Stimulated activated CD8-positive, alpha-beta memory T cell treated with anti-CD3 and anti-CD28 coated beads, Interleukin-12 subunit alpha, Interleukin-12 subunit beta, amount 100 ng/mL, for 24 hours (primary cell): Measurements from ENCODE around the gene PTPN11.
"Not testable (repeated sequence)": the region's sequence is repeated elsewhere in the genome, so short reads cannot be mapped to it uniquely, and the experiment has no call there.

Experiments
- DNase-seq: peaks from one replicate; pipeline ENCODE4 v3.0.0-alpha.2; 2020; ENCODE audit errors: extremely low read depth

The PTPN11 gene

DNA sequence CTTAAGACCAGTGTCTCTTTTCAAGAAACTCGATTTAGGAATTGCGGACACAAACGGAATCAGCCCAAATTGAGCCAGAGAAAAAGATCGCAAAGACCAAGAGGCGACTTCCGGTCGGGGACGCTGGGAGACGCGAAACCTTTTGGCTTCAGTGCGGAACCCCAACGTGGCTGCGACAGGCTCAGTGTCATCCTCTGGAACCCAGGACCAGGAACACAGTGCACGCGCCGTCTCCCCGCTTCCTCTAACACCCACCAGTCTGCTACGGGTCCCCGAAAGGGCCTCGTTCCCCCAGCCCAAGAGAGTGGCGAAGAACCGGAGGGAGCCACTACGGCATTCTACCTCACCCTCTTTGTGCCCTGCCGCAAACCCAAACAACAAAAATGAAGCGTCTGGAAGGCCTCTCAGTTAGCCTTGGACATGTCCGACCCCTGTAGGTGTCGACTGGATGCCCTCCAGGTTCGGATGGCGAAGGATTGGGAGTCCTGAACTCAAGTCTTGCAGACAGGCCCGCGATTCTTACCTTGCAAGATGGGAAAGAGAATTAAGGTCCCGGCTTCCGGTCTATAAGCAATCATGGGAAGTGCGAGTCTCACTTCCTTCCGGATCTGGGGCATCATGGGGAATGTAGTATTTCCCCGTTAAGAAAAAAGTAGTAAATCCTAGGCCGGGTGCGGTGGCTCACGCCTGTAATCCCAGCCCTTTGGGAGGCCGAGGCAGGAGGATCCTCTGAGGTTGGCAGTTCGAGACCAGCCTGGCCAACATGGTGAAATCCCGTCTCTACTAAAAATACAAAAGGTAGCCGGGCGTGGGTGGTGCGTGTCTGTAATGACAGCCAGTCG lies 9.5 kb upstream of the PTPN11 start, which contains the start of gene RPL6:
Gene RPL6, minus strand, starts transcription at position 542 of the 842 bp plus-strand sequence. CDS start 949 bp downstream, outside the sequence.
- peak; percentile 34 for DNase-seq

DNA sequence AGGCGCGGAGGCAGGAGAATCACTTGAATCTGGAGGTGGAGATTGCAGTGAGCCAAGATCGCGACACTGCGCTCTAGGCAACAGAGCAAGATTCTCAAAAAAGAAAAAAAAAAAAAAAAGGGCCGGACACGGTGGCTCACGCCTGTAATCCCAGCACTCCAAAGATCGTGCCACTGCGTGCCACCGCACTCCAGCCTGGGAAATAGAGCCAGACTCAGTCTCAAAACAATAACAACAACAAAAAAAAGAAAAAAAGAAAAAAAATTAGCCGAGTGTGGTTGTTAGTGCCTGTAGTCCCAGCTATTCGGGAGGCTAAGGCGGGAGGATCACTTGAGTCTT lies 8.9 kb upstream of the PTPN11 start:
- no peak for DNase-seq

DNA sequence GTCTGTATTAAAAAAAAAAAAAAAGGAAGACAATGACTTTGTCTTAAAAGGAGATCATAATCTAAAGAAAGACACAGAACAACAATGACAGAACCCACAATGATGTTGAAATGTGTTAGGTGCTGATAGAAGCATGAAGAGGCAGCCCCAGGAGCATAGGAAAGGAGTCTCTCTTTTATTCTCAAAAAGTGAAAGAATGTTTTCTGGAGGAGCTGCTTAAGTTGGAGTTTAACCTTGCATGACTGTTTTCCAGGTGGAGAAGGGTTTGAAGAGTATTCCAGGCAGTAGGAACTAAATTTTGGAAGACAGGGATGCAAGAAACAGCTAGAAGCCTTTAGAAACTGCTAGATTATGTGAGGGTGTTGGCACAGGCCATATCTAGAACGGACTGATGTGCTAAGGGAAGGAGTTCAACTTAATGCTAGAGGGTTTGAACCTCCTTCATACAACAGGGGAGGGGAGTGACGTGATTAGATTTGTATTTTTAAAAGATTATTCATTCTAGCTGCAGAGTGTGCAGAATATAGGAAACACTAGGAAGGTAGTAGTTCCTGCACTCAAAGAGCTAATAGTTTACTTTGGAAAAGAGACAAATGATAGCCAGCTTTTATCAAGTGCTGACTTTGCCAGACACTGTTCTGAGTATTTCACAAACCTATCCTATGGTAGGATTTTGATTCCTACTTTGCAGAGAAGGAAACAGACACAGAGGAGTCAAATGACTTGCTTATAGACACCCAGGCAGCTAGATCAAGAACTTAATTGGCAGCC lies 4.7 kb upstream of the PTPN11 start:
- DNase-seq, result no peak

DNA sequence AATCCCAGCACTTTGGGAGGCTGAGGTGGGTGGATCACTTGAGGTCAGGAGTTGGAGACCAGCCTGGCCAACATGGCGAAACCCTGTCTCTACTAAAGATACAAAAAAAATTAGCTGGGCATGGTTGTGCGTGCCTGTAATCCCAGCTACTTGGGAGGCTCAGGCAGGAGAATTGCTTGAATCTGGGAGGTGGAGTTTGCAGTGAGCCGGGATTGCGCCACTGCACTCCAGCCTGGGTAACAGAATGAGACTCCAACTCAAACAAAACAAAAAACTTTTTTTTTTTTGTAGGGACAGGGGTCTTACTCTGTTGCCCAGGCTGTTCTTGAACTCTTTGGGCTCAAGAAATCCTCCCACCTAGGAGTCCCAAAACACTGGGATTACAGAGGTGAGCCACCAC lies 3.3 kb upstream of the PTPN11 start:
- DNase-seq, result not testable (repeated sequence)

DNA sequence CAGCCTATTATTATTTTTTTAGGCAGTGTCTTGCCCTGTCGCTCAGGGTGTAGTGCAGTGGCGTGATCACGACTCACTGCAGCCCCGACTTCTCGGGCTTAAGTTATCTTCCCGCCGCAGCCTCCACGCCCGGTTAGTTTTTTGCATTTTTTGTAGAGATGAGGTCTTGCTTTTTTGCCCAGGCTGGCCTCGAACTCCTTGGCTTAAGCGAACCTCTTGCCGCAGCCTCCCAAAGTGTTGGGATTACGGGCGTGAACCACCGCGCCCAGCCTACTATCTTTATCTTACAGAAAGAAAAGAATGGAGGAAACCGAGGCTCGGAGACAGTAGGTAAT lies 507 bp upstream of the PTPN11 start:
- DNase-seq, result no peak

DNA sequence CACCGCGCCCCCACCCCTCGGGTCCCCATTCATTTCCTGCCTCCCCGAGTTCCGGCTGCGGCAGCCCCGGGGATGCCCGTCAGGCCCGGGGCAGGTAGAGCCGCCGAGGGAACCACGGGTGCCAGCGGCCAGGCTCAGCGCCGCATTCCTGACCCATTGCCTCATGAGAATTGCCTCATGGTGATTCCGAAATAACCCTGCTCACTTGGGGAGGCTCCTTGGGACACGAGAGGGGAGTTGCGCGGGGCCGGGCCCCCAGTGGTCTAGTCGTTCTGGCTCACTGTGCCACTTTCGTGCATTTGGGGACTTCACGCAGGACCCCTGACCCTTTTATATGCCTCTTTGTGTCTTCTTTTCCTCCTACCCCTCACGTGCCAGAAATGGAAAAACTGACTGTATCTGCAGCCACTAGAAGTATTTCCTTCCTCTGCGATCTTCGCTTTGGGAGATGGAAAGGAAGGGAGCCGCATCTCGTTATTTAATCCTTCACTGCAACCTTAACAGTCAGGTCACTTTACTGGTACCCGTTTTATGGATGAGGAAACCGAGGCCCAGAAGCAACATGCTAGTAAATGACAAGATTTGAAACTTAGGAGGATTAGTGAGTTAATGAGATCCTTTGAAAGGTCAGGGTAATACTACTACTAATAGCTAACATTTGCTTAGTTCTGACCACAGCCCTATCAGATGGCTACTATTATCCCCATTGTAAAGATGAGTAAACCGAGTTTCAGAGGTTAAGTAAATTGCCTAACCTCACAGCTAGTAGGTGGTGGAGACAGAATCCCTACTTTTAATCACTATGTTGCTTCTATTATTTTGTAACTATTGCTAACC lies 768 bp downstream of the PTPN11 start:
- no peak for DNase-seq

DNA sequence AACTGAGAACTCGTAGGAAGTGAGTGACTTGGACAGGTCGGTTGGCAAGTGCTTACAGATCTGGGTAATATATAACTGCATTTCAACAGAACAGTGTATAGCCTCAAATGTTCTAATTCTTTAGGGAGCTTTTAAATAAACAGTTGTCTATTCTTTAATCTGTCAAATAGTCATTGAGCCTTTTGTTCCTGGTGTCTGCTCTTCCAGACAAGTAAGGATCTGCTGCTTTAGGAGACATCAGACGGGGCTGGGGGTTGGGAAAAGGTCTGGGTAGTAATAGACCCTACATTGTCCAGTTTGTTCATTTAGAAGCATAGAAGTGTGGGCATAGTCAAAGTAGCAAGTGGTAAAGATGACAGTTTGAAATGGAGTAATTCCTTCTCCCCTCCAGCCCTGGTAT lies 2.0 kb downstream of the PTPN11 start:
- DNase-seq, result no peak

DNA sequence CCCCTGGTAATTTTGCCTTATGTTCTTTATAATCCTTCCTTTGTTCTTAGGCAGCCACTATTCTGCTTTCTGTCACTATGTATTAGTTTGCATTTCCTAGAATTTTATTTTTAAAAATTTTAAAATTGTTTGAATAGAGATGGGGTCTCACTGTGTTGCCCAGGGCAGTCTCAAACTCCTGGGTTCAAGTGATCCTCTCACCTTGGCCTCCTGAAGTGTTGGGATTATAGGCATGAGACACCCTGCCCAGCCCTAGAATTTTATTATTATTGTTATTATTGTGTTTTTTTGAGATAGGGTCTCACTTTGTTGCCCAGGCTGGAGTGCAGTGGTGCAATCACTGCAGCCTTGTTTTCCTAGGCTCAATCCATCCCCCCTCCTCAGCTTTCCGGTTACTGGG lies 2.6 kb downstream of the PTPN11 start:
- DNase-seq, result no peak

DNA sequence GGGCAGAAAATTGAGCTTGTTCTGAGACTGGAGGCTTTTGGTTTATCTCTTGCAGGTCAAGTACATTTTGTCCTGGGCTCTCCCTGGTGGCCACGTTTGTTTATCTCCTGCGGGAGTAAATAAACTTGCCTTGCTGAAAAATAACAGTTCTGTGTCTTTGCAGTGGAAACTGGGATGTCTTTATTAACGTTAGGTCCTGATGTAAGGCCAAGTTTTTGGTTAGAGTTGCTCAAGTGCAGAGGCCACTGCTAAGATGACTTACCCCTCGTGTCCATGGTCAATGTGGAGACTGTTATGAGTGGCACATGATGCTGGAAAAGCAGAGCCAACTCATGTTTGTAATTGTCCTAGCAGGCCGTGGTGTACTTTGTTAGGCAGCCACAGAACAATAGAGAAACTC lies 3.8 kb downstream of the PTPN11 start:
- DNase-seq, result no peak

DNA sequence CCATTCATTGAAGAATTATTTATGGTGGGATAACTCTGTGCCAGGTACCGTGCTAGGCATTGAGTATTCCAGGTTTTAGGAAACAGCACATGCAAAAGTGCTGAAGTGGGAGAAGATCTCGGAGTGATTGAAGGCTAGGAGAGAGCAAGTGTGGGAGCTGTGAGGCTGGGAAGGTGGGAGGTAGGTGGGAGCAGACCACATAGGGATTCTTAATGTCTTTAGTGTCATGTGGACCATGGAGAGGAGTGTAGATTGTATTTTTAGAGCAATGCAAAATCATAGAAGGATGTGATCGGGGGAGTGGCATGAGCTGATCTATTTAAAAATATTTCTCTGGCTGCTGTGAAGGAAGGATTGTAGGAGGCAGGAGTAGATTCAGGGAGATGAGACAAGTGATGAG lies 5.4 kb downstream of the PTPN11 start:
- DNase-seq, result no peak

DNA sequence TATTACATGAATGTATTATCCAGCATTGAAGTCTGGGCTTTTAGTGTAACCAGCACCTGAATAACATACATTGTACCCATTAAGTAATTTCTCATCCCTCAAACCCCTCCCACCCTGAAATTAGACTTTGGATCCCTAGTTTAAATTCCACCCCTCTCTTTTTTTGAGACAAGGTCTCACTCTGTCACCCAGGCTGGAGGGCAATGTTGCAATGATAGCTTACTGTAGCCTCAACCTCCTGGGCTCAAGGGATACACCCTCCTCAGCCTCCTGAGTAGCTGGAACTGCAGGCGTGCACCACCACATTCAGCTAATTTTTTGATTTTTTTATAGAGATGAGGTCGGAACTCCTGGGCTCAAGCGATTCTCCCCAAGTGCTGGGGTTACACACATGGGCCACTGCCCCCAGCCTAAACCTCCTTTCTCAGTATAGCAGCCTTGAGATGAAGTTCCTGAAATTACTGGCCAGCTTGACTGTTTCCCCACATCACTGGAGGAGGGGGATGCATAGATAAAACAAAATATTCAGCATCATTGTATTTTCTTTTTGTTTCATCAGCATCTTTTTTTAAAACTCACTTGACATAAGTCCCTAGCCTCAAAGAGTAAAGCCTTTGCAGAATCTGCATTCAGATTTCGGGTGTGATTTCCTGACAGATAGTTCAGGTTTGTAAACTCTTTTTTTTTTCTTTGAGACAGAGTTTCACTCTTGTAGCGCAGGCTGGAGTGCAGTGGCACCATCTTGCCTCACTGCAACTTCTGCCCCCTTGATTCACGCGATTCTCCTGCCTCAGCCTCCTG lies 7.0 kb downstream of the PTPN11 start:
- DNase-seq, result no peak

DNA sequence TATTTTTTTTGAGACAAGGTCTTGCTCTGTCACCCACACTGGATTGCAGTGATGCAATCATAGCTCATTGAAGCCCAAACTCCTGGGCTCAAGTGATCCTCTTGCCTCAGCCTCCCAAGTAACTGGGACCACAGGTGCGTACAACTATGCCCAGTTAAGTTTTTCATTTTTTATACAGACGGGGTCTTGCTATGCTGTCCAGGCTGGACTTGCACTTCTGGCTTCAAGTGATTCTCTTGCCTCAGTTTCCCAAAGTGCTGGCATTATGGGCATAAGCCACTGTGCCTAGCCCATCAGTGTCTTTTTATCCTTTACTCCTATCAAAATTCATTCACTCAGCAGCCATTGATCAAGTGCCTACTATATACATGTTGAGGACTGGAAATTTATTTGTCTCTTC lies 9.0 kb downstream of the PTPN11 start:
- DNase-seq, result no peak

DNA sequence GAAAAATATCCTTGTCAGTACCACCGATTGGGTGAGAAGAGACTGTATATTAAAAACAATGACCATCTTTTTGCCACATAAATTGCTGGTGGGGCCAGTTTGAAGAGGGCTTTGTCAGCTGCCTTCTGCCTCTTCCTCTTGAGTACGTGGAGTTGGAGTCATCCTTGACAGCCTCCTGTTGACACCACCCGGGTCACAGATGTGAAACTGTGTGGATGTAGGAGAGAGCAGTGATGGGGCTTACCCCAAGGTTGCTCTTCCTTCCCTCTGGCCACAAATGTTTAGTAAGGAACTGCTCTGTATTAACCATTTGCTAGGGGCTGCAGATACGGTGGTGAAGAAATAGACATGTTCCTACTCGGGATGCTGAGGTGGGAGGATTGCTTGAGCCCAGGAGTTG lies 12.2 kb downstream of the PTPN11 start:
- no peak for DNase-seq

DNA sequence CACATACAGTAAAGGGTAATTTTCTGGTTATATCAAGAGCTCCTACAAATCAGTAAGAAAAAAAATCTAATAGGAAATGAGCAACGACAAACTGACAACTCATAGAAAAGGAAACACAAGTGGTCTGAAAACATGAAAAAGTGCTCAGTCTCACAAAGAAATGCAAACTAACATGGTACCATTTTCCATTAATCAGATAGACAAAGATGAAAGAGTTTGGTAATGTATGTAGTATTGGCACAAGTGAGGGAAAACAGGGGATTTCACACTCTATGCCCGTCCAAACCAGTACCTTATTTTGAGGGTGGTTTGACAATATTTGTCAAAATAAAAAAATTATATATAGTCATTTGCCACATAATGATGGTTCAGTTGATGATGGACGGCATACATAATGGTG lies 13.2 kb downstream of the PTPN11 start:
- DNase-seq, result no peak

DNA sequence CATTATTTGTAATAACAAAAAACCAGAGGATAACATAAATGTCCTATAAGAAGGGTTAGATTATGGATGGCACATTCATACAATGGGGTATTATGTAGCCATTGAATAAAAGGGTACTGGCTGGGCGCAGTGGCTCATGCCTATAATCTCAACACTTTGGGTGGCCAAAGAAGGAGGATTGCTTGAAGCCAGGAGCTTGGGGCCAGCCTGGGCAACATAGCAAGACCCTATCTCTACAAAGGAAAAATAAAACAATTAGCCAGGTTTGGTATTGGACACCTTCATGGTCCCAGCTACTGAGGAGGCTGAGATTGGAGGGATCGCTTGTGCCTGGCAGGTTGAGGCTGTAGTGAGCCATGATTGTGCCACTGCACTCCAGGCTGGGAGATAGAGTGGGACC lies 14.8 kb downstream of the PTPN11 start:
- DNase-seq, result no peak

DNA sequence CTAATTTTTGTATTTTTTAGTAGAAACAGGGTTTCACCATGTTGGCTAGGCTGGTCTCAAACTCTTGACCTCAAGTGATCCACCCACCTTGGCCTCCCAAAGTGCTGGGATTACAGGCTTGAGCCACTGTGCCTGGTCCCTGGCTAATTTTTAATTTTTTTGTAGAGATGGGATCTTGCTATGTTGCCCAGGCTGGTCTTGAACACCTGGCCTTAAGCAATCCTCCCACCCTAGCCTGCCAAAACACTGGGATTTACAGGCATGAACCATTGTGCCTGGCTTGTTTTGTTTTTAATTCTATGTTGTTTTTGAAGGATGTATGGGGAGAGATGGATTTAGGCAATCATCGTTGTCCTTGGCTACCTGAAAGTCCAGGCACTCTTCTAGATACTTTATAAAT lies 19.9 kb downstream of the PTPN11 start:
- not testable (repeated sequence) for DNase-seq

DNA sequence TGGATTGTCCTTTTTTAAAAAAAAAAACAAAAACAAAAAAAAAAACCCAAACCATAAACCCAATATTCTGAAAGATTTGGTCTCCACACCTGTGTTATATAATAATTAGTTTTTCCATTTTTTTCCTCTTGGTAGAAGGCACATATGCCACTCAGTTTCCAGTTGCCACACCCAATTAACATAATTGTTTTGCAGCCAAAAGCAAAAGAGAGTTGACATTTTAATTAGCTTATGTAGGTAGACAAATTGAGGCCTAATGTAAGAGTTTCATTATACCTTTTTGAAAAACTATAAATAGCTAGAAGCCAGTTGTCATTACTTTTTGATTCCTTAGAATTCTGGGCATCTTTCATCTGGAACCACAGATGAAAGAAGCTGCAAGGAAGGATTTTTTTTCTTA lies 21.0 kb downstream of the PTPN11 start:
- no peak for DNase-seq

DNA sequence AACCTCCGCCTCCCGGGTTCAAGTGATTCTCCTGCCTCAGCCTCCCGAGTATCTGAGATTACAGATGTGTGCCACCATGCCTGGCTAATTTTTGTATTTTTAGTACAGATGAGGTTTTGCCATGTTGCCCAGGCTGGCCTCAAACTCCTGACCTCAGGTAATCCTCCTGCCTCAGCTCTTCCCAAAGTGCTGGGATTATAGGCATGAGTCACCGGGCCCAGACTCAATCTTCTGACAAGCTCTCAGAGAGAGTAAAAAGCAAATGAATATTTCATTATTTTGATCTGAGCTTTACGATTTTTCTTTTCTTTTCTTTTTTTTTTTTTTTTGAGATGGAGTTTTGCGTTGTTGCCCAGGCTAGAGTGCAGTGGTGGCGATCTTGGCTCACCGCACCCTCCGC lies 21.9 kb downstream of the PTPN11 start:
- DNase-seq, result not testable (repeated sequence)

DNA sequence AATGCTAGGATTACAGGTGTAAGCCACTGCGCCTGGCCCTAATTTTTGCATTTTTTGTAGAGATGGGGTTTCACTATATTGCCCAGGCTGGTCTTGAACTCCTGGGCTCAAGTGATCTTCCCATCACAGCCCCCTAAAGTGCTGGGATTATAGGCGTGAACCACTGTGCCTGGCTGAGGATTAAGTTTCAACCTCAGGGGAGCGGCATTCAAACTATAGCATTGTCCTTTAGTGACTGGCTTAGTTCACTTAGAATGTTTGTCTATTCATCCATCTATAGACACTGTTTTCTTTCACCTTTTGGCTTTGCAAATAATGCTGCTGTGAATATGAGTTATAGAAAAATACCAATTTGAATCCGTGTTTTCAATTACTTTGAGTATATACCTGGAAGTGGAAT lies 25.2 kb downstream of the PTPN11 start:
- DNase-seq, result no peak

DNA sequence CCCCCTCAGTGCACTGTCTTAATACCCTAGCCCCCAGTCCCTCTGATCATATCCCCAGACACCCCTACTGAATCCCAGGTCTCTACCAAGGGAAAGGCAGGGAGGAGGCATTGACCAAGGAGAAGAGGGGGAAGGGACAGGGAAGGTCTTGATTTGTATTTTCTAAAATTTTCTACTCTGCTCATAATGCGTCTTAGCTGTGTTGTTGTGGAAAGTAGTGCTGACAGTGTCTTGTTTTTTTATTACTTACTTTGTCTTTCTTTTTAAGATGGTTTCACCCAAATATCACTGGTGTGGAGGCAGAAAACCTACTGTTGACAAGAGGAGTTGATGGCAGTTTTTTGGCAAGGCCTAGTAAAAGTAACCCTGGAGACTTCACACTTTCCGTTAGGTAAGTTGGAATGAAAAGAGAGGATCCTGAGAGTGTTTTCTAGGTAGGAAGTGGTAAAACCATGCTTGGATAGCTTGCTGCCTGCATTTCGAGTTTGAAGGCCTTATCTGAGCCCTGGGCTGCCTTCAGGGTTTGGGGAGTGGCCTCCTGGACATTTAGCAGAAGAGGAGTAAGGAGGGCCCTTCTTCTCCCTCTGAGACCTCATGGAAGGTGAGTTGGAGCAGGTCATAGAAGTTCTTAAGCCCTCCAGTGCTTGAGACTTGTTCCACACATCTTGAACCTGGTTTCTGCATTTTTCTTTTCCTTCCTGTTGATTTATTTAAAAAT lies 27.4 kb downstream of the PTPN11 start:
- no peak for DNase-seq

DNA sequence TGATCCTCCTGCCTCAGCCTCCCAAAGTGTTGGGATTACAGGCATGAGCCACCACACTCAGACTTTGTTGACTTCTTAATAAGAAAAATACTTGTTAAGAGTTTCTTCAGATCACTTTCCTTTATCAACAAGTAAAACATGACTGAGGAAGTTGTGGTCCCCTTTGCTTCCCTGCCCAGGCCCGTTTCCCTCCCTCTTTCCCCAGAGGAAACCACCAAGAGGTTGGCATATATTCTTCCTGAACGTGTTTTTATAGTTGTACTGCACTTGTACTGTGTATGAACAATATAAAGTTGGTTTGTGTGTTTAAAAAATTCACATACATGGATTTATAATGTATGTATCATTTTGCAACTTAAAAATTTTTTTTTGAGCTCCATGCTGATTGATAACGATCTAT lies 28.4 kb downstream of the PTPN11 start:
- no peak for DNase-seq
